ENCODE measurements around the gene CLMN.

CLMN gene

GRCh38 chr14:95320955-95321600, 1.4 kb upstream of the CLMN start:
- DNase-seq, result no peak

GRCh38 chr14:95320078-95320895, 579 bp upstream of the CLMN start:
- no peak for DNase-seq

GRCh38 chr14:95318399-95319311, 1.1 kb downstream of the CLMN start:
- no peak for DNase-seq

- DNase-seq, result no peak
Measured at GRCh38 chr14:95317817-95318343, 1.8 kb downstream of the CLMN start.

GRCh38 chr14:95316821-95317220, 2.9 kb downstream of the CLMN start:
- no peak for DNase-seq

GRCh38 chr14:95315579-95315978, 4.1 kb downstream of the CLMN start:
- DNase-seq, result no peak

- DNase-seq, result no peak
Measured at GRCh38 chr14:95315156-95315555, 4.6 kb downstream of the CLMN start.

- DNase-seq, result no peak
Measured at GRCh38 chr14:95314609-95315008, 5.1 kb downstream of the CLMN start.

- no peak for DNase-seq
Measured at GRCh38 chr14:95313707-95314106, 6.0 kb downstream of the CLMN start.

GRCh38 chr14:95313190-95313589, 6.5 kb downstream of the CLMN start:
- no peak for DNase-seq

GRCh38 chr14:95312311-95312710, 7.4 kb downstream of the CLMN start:
- DNase-seq, result no peak

- DNase-seq, result no peak
Measured at GRCh38 chr14:95311752-95312151, 8.0 kb downstream of the CLMN start.

- no peak for DNase-seq
Measured at GRCh38 chr14:95310635-95311380, 8.9 kb downstream of the CLMN start.

- DNase-seq, result no peak
Measured at GRCh38 chr14:95309261-95310051, 10.3 kb downstream of the CLMN start.

GRCh38 chr14:95308073-95308472, 11.6 kb downstream of the CLMN start:
- no peak for DNase-seq

- DNase-seq, result no peak
Measured at GRCh38 chr14:95307402-95308041, 12.2 kb downstream of the CLMN start.

GRCh38 chr14:95305940-95306339, 13.8 kb downstream of the CLMN start:
- no peak for DNase-seq

GRCh38 chr14:95305145-95305544, 14.6 kb downstream of the CLMN start:
- no peak for DNase-seq

GRCh38 chr14:95304342-95304741, 15.4 kb downstream of the CLMN start:
- no peak for DNase-seq

GRCh38 chr14:95303552-95303951, 16.2 kb downstream of the CLMN start:
- DNase-seq, result no peak
